ENCODE measurements around the gene DDX60.

The DDX60 gene

GRCh38 chr4:168272488-168272887, 46.1 kb downstream of the DDX60 start:
- TF ChIP-seq, protein P1, sequence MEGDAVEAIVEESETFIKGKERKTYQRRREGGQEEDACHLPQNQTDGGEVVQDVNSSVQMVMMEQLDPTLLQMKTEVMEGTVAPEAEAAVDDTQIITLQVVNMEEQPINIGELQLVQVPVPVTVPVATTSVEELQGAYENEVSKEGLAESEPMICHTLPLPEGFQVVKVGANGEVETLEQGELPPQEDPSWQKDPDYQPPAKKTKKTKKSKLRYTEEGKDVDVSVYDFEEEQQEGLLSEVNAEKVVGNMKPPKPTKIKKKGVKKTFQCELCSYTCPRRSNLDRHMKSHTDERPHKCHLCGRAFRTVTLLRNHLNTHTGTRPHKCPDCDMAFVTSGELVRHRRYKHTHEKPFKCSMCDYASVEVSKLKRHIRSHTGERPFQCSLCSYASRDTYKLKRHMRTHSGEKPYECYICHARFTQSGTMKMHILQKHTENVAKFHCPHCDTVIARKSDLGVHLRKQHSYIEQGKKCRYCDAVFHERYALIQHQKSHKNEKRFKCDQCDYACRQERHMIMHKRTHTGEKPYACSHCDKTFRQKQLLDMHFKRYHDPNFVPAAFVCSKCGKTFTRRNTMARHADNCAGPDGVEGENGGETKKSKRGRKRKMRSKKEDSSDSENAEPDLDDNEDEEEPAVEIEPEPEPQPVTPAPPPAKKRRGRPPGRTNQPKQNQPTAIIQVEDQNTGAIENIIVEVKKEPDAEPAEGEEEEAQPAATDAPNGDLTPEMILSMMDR (IDR thresholded peaks at IDR 0.05; ENCODE audit: borderline replicate concordance, insufficient read depth, low read depth, low read length): no peak
- H3K4me3 ChIP-seq (ENCODE audit: low read depth, low read length): no peak overlapping the region

DNA sequence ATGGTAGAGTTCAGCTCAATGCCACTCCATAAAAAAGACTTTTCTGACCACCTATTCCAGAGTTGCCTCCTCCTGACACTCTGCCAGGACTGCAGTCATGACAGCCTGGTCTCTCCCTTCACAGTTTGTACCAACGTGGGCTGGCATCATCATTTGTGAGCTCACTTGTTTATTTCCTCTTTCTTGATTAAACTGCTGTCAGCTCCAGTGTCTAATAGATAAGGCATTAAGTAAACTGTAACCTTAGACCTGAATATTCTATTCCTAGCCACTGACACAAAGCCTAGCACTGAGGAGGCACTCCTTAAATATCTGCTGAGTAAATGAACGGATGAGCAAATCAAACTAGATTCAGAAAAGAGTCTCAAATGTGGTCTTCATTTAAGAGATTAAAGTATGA, 48.7 kb downstream of the DDX60 start:
- TF ChIP-seq, protein P1 (IDR thresholded peaks at IDR 0.05; ENCODE audit: borderline replicate concordance, insufficient read depth, low read depth, low read length): no peak
- H3K4me3 ChIP-seq (ENCODE audit: low read depth, low read length): no peak overlapping the region

DNA sequence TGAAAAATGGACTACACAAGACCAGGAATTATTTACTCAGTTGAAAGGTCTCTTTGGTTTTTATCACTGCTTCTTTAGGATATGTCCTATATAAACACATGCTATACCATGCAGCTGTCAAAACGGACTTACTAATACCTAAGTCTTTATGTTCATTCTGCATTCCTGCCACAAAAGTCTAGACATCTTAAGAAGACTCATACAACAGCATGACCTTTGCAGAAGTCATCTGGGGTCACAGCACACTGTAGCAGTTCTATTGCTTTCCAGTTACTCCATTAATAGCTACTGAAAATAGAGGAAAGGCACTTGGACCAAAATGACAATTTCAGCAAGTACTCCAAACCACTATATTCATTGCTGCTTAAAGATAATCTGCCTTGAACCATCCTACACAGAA, 53.2 kb downstream of the DDX60 start:
- no peak overlapping the region for H3K4me3 ChIP-seq (ENCODE audit: low read depth, low read length)
- TF ChIP-seq, protein P1 (IDR thresholded peaks at IDR 0.05; ENCODE audit: borderline replicate concordance, insufficient read depth, low read depth, low read length): no peak

DNA sequence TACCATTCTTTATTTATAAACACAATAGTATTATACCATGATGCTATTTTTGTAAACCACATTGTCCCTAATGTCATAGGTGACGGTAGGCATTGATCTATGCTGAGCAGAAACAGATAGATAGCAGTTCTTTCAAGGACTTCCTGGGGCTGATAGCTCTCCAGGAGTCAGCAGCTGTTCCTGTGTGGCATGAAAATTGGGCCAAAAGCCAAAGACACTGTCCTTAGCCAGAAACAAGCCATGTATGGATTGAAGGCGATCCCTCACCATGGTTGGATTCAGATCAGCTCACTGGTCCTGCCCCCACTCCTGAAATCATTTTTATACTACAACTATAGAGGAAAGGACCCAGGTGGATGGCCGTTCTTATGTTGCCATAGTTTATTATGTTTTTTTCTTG, 53.6 kb downstream of the DDX60 start:
- TF ChIP-seq, protein P1 (IDR thresholded peaks at IDR 0.05; ENCODE audit: borderline replicate concordance, insufficient read depth, low read depth, low read length): no peak
- no peak overlapping the region for H3K4me3 ChIP-seq (ENCODE audit: low read depth, low read length)

- TF ChIP-seq, protein P1 (IDR thresholded peaks at IDR 0.05; ENCODE audit: borderline replicate concordance, insufficient read depth, low read depth, low read length): no peak
- H3K4me3 ChIP-seq (ENCODE audit: low read depth, low read length): no peak overlapping the region
Observed at GRCh38 chr4:168263039-168263438, 55.5 kb downstream of the DDX60 start.

DNA sequence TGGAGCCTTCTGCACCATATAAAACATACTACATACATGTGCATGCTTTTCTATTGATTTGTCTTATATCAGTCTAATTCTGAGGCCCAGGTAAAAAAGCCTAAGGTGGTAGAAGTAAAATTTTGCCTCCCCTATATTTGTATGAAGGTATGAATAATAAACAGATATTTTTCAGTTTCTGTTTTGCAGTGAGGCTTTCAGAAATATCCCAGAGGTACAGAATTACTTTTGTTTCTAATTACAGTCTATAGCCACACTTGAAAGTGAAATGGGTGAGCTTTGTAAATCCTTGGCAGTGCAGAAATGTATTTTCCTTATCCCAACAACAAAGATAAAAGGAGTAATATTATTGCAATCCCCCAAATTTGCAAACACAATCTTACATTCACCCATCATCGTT, 59.5 kb downstream of the DDX60 start:
- no peak overlapping the region for H3K4me3 ChIP-seq (ENCODE audit: low read depth, low read length)
- TF ChIP-seq, protein P1 (IDR thresholded peaks at IDR 0.05; ENCODE audit: borderline replicate concordance, insufficient read depth, low read depth, low read length): no peak

DNA sequence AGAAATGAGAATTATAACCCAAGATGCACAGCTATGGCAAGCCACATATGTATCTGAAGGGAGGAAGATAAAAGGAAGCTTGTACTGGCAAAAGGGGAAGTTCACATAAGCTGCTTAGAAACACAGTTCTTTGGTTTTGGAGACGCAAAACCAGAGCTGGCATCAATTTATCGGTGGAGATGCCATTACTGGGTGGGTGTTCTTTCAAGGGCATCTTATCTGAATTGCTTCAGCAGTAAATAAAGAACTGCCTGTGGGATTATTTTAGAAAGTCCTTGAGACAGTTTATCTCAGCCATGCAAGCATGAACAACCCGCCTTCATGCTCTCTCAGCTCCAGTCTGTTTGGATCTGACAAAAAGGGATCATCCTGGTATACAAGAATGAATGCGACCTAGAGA, 60.8 kb downstream of the DDX60 start:
- TF ChIP-seq, protein P1 (IDR thresholded peaks at IDR 0.05; ENCODE audit: borderline replicate concordance, insufficient read depth, low read depth, low read length): no peak
- H3K4me3 ChIP-seq (ENCODE audit: low read depth, low read length): no peak overlapping the region

Data from GM12875 (cell line).